RPMI7951 (cell line): ENCODE data around the gene CST4. TPM values are rescaled to one million over a fixed set of nuclear protein-coding genes. Genes with fewer than 3 reads are reported as not detected.
A peak's percentile ranks its signal among the peaks of the same experiment; 100 is the strongest.
"Not testable (repeated sequence)": the region's sequence is repeated elsewhere in the genome, so short reads cannot be mapped to it uniquely, and the experiment has no call there.

Source experiments
- DNase-seq: peaks from one replicate; pipeline ENCODE4 v3.0.0-alpha.2; 2012; ENCODE audit warnings: low read depth
- total RNA-seq: library from RNA; depleted of rRNA; stranded (reverse); fragments of >200 nt; shearing (Covaris generic); gene quantifications from 2 replicates; pipeline ENCODE4 v1.2.3, GENCODE V29; 2014; rRNA removed

Gene CST4
- not detected in 2 replicates for total RNA-seq

GRCh38 chr20:23688684-23689398, at the start of gene CST4:
Gene CST4, minus strand, starts transcription at chr20:23689038. Its CDS starts 69 bp downstream, at chr20:23688969.
- DNase-seq = not testable (repeated sequence)

GRCh38 chr20:23735391-23735790, 46.6 kb upstream of the CST4 start:
- DNase-seq = not testable (repeated sequence)

DNA sequence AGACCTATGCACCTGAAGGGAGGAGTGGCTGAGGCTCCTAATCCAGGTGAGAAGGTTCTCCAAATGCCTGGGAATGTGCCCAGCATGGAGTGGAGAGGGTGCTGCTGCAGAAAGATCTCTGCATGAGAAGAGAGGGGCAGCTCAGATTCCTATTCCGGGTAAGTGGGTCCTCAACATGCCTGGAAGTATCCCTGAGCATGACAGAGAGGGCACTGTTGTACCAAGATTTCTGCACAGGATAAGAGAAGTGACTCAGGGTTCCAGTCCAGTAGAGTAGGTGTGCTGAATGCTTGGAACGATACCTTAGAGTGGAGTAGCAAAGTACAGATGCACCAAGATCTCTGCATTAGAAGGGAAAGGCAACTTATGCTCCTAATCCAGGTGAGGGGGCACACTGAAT, 46.1 kb upstream of the CST4 start:
- DNase-seq = not testable (repeated sequence)

DNA sequence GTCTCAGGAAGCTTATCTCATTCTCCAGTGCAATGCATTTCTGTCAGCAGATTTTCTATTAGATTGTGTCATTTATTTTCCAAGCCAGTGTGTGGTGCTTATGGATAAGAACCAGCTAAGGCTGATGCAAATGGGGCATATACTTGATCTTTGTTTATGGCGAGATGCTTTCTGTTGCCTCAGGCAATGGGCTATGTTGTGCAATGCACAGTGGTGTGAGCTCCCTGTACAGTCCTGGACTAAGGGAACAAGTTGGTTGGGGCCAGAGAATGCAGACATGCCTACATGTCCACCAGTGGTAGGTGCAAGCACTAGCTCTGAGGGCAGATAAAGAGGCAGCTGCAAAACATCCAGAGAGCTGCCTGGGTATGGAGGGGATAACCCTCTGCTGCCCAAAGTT, 45.6 kb upstream of the CST4 start:
- not testable (repeated sequence) for DNase-seq

DNA sequence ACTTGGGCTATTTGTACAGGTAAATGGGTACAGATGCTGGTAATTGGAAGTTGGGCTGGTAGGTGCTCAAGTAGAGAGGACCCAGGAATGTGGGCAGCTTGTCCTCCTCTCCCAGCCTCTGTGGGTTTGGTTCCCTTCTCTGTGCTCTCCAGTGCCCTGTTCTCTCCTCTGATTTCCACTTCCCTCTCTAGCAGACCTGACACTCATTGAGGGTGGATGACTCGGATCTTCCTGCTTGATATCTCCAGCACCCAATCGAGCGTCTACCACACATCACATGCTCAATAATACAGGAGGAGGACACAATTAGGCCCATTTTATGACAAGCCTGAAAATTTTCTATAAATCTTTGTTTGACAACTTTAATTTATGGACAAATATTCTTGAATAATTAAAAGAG, 38.2 kb upstream of the CST4 start:
- DNase-seq = no peak

GRCh38 chr20:23725102-23725501, 36.3 kb upstream of the CST4 start:
- DNase-seq = no peak

GRCh38 chr20:23723659-23724307, 34.9 kb upstream of the CST4 start:
- DNase-seq = peak; percentile 42

DNA sequence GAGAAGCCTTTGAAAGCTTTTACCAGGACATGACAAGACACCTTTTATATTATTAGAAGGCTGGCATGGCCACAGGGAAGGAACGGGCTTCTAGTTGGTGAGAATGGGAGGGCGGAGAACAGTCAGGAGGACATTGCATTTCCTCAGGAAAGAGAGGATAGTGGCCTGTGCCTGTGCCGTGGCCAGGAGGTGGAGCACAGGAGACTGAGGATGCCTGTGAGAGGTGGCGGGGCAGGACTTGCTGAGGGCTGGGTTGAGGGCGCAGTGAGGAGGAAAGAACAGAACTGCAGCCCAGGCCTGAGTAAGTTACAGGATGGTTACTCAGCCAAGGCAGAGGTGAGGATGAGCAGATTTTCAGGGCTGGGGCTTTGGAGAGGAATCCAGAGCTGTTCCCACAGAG, 34.0 kb upstream of the CST4 start:
- DNase-seq = not testable (repeated sequence)

- DNase-seq = no peak
These were observed 33.1 kb upstream of the CST4 start for GRCh38 chr20:23721962-23722361.

GRCh38 chr20:23719351-23719750, 30.5 kb upstream of the CST4 start:
- DNase-seq = not testable (repeated sequence)

- DNase-seq = not testable (repeated sequence)
These were observed 22.9 kb upstream of the CST4 start for GRCh38 chr20:23711778-23712177.

GRCh38 chr20:23710771-23711170, 21.9 kb upstream of the CST4 start:
- DNase-seq = no peak

- no peak for DNase-seq
These were observed 17.1 kb upstream of the CST4 start for GRCh38 chr20:23705895-23706294.

DNA sequence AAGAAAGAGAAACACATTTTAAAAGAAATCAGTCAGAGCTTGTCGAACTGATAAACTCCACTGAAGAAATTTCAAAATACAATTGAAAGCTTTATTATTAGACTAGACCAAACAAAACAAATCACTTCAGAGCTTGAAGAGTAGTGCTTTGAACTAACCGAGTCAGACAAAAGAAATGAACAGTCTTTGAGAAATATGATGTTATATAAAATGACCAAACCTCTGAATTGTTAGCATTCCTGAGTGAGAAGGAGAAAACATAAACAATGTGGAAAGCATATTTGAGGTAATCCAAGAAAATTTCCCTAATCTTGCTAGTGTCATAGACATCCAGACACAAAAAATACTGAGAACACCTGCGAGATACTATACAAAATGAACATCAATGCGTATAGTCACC, 13.2 kb upstream of the CST4 start:
- DNase-seq = no peak

DNA sequence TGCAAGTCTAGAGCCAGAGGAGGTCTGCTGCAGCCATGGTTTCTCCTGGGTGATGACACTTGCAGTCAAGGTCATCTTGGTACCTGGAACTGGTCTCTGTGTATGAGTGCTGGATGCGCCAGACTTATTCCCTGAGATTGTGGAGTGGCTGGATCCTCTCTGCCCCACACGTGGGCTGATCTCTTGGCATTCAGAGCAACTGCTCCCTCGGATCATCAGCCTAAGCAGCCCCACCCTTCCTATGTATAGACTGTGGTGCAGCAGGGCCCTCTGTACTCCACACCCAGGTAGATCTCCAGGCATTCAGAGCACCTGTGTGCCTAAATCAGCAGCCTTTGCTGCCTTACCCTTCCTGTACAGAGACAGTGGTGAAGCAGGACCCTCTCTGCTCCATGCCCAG, 12.1 kb upstream of the CST4 start:
- no peak for DNase-seq

GRCh38 chr20:23697947-23698346, 9.1 kb upstream of the CST4 start:
- DNase-seq = no peak

DNA sequence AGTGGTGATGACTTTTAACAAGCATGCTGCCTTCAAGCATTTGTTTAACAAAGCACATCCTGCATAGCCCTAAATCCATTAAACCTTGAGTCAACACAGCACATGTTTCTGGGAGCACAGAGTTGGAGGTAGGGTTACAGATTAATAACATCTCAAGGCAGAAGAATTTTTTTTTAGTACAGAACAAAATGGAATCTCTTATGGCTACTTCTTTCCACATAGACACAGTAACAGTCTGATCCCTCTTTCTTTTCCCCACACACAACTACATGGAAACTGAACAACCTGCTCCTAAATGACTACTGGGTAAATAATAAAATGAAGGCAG, 6.2 kb upstream of the CST4 start:
- DNase-seq = not testable (repeated sequence)

DNA sequence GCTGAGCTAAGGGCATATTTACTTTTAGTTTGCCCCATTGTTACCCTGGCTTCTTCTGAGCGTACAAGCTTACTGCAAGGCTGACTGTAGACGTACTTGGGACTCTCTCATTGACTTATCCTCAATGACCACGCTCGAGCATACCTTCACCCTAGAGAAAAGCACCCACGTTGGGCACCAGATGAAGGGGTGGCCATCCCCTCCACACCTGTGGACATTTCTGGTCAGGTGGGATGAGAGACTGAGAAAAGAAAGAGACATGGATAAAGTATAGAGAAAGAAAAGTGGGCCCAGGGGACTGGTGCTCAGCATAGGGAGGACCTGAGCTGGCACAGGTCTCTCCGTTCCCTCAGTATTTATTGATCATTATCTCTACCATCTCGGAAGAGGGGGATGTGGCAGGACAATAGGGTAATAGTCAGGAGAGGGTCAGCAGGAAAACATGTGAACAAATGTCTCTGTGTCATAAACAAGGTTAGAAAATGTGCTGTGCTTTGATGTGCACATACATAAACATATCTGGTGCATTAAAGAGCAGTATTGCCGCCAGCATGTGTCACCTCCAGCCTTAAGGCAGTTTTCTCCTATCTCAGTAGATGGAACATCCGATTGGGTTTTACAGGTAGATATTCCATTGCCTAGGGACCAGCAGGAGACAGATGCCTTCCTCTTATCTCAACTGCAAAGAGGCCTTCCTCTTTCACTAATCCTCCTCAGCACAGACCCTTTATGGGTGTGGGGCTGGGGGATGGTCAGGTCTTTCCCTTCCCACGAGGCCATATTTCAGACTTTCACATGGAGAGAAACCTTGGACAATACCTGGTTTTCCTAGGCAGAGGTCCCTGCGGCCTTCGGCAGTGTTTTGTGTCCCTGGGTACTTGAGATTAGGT, 5.6 kb upstream of the CST4 start:
- DNase-seq = not testable (repeated sequence)

DNA sequence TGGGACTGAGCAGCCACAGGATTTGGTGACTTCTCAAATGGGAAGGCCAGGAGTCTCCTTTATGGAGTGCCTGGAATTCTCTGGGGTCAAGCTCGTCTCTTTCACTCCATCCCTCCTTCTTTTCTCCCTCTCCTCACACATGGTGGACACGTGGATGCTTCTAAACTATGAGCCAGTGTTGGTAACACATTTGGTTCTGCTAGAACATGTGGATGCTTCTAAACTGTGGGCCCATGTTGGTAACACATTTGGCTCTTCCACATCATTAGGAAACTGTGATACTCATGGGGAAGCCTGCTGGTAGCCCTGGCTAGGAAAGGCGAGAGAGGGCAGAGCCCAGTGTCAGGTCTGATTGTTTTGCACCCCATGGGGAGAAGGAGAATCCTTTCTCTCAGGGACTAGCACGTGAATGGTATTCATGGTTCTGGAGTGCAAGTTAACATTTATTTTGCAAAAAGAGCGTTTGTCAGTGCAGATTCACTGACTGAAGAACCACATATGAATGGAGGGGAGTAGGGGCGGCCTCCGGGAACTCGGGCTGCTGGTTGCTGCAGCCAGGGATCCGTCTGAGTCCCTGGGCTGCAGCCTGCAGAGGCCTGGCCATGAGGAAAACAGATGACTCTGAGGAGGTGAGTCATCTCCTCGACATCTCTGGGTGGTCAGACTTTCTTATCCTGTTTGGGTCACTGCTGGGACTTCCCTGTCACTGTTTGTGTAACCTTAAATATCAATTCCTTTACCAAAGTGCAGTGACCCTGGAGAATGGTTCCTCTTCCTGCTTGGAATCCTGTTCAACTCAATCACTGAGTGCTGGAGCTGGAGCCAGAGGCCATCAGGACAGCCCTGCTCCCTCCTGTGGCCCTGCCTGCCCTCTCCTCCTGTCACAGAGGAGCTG, 4.1 kb upstream of the CST4 start:
- peak; percentile 89 for DNase-seq

- peak; percentile 23 for DNase-seq
These were observed 2.8 kb upstream of the CST4 start for GRCh38 chr20:23691675-23692074.

GRCh38 chr20:23690581-23690980, 1.7 kb upstream of the CST4 start:
- peak; percentile 45 for DNase-seq

GRCh38 chr20:23689399-23689690, 507 bp upstream of the CST4 start:
- DNase-seq = no peak
